Tibial nerve (tissue), 4 donors: ENCODE measurements around the gene LY6G6C. TPM values are rescaled to one million over a fixed set of nuclear protein-coding genes. Genes with fewer than 3 reads are reported as not detected.

Experiments
- DNase-seq, 2 donors: peaks; one replicate each; pipeline ENCODE4 v3.0.0-alpha.2; 2019; ENCODE audit warnings: low spot score in 2 of 2
- H3K27ac ChIP-seq, 4 donors: fragments of 200-600 bp; sonication (generic) in 3 of 4; one replicate each; pipeline ENCODE4 v1.5.1; 2017 to 2019; ENCODE audit warnings: mild to moderate bottlenecking in 1 of 4
- H3K27me3 ChIP-seq, 2 donors: fragments of 200-600 bp; sonication (generic) in 1 of 2; one replicate each; pipeline versions ENCODE4 v1.5.1 to v1.6.0; 2017 to 2019
- H3K36me3 ChIP-seq, 3 donors: fragments of 200-600 bp; sonication (generic); one replicate each; pipeline ENCODE4 v1.5.1; 2018 to 2019
- H3K4me1 ChIP-seq, 4 donors: fragments of 200-600 bp; sonication (generic) in 3 of 4; one replicate each; pipeline ENCODE4 v1.5.1; 2017 to 2019
- H3K4me3 ChIP-seq, 4 donors: fragments of 200-600 bp; sonication (generic) in 3 of 4; one replicate each; pipeline ENCODE4 v1.5.1; 2017 to 2019; ENCODE audit warnings: mild to moderate bottlenecking in 1 of 4, moderate library complexity in 1 of 4
- H3K9me3 ChIP-seq, 4 donors: fragments of 200-600 bp; sonication (generic) in 3 of 4; one replicate each; pipeline ENCODE4 v1.5.1; 2017 to 2019
- EP300 ChIP-seq, 2 donors: sonication (generic); formaldehyde crosslinking; IDR thresholded peaks; one replicate each; pipeline ENCODE4 v1.6.1; 2017; ENCODE audit warnings: antibody characterized with exemption in 2 of 2, mild to moderate bottlenecking in 1 of 2
- POLR2A ChIP-seq, 2 donors: fragments of 450-650 bp; IDR thresholded peaks; one replicate each; pipeline ENCODE4 v1.6.1; 2017; ENCODE audit warnings: antibody characterized with exemption in 2 of 2, mild to moderate bottlenecking in 2 of 2, moderate library complexity in 2 of 2
- WGBS, 2 donors: methylation state at CpG; one replicate each; pipeline ENCODE4 v1.1.5; 2018; 5-methylcytosine and 5-hydroxymethylcytosine counted together
- total RNA-seq, 4 donors: library from RNA; depleted of rRNA; stranded (reverse); fragments of >200 nt; gene quantifications; one replicate each; pipeline ENCODE4 v1.1.0, GENCODE V29; 2016
- TF ChIP-seq, protein P1 (sequence below), 5 experiments: fragments of 200-600 bp in 3 of 5; fragments of 450-650 bp in 2 of 5; sonication (generic) in 3 of 5; IDR thresholded peaks; one replicate each; pipeline ENCODE4 v1.5.1; 2016 to 2019; ENCODE audit warnings: antibody characterized with exemption in 5 of 5, mild to moderate bottlenecking in 3 of 5, moderate library complexity in 2 of 5

LY6G6C gene
- total RNA-seq, 4 donors from 2014 or later: not detected

DNA sequence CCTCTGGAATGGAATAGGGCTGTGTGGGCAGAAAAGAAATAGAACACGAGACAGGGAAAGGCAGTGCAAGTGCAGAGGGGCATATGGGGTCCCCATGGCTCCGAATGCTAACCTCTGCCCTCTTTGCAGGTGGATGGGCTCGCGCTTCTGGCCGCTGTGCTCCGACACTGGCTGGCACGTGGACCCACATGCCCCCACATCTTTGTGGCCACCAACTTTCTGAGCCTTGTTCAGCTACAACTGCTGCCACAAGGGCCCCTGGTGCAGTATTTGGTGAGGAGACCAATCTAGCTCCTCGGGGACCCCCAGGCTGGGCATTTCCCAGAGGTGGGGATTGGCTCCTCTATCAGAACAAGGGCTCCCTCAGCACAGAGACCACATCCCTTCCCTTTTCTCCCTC, 39.8 kb upstream of the LY6G6C start:
- TF ChIP-seq, protein P1, sequence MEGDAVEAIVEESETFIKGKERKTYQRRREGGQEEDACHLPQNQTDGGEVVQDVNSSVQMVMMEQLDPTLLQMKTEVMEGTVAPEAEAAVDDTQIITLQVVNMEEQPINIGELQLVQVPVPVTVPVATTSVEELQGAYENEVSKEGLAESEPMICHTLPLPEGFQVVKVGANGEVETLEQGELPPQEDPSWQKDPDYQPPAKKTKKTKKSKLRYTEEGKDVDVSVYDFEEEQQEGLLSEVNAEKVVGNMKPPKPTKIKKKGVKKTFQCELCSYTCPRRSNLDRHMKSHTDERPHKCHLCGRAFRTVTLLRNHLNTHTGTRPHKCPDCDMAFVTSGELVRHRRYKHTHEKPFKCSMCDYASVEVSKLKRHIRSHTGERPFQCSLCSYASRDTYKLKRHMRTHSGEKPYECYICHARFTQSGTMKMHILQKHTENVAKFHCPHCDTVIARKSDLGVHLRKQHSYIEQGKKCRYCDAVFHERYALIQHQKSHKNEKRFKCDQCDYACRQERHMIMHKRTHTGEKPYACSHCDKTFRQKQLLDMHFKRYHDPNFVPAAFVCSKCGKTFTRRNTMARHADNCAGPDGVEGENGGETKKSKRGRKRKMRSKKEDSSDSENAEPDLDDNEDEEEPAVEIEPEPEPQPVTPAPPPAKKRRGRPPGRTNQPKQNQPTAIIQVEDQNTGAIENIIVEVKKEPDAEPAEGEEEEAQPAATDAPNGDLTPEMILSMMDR (IDR thresholded peaks at IDR 0.05): no peak
- no peak for TF ChIP-seq EP300 (IDR thresholded peaks at IDR 0.05)
- Histone ChIP-seq H3K4me1 (peaks cover 0 to 16% (median 0%) of the 10 kb centered on the region in 4 donors), H3K27ac (no peak overlapping the region), H3K4me3 (no peak overlapping the region), H3K27me3 (no peaks in the 10 kb centered on the region), H3K36me3 (peaks cover 0 to 45% (median 0%) of the 10 kb centered on the region in 3 donors), H3K9me3 (no peaks in the 10 kb centered on the region)
- no peak for DNase-seq
- WGBS, 2 donors: 89 to 93% methylated on average over 8 of the region's 8 CpGs

DNA sequence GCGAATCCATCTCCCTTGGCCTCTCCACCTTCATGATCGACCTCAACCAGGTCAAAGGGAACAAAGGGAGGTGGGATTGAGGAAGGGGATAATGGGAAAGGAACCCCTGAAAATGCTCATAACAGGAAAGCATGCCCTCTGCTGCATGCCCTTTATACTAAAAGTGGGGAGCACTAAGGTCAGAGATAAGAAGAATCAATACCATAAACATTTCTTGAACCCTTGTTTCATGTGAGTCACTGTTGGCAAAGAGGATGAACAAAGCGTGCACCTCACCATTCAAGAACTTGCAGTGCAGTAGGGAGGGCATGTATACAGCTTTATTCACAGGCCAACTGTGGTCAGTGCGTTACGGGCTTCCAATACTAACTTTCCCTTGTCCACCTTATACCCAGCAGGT, 39.2 kb upstream of the LY6G6C start:
- no peak for DNase-seq
- Histone ChIP-seq H3K4me1 (peaks cover 0 to 11% (median 0%) of the 10 kb centered on the region in 4 donors), H3K27me3 (no peaks in the 10 kb centered on the region), H3K9me3 (no peaks in the 10 kb centered on the region), H3K4me3 (no peak overlapping the region), H3K36me3 (peaks cover 0 to 45% (median 0%) of the 10 kb centered on the region in 3 donors), H3K27ac (no peak overlapping the region)
- WGBS, 2 donors: 82 to 88% methylated on average over 5 of the region's 5 CpGs
- TF ChIP-seq, protein P1 (IDR thresholded peaks at IDR 0.05): no peak
- TF ChIP-seq EP300 (IDR thresholded peaks at IDR 0.05): no peak
- TF ChIP-seq POLR2A (IDR thresholded peaks at IDR 0.05): no peak

DNA sequence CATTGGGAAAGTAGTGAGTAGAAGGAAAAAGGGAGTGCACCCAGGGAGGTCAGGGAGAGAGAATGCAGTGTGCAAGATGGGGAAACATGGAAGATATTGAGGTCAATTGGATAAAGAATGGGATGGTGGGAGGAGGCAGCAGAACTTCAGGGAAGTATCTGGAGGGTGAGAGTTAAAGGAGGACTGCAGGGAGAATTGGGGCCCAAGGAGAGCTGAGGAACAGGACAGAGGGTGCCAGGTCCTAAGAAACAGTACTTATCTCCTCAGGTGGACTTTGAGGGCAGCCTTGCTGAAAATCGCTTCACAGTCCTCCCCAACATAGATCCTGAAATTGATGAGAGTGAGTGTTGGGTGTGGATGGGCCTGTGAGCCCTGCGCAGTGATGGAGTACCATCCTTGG, 36.7 kb upstream of the LY6G6C start:
- H3K27me3 ChIP-seq: no peaks in the 10 kb centered on the region
- peaks cover 0 to 45% (median 0%) of the 10 kb centered on the region in 3 donors for H3K36me3 ChIP-seq
- H3K9me3 ChIP-seq: no peaks in the 10 kb centered on the region
- H3K4me3 ChIP-seq: no peak overlapping the region
- whole genome bisulfite sequencing, 2 donors: 95 to 96% methylated on average over 2 of the region's 2 CpGs
- DNase-seq: no peak
- H3K4me1 ChIP-seq: peaks cover 0 to 6% (median 0%) of the 10 kb centered on the region in 4 donors
- no peak overlapping the region for H3K27ac ChIP-seq
- no peak for TF ChIP-seq EP300 (IDR thresholded peaks at IDR 0.05)
- TF ChIP-seq, protein P1 (IDR thresholded peaks at IDR 0.05): no peak
- TF ChIP-seq POLR2A (IDR thresholded peaks at IDR 0.05): no peak

DNA sequence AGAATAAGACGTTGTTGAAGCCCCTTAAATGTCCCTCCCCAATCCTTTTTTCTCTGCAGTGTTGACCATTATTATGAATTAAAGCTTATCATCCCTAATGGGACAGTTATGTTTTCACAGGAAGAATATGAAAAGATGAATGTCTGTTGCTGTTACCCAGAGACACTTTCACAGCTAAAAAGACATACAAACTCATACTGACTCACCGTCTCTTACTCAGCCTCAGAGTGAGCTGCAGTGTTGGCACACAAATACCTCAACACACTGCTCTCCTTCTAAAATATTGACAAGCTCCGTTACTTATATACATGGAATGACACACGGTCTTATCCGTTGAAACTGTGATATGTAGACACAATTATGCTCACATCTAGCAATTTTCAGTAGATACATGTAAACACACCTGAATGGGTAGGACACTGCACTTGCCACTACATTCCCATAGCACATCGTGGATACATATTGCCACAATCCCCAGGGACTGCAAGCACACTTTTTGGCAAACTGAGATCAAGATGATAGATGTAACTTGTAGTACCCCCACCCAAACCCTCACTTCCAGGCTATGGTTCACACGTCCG, 31.3 kb upstream of the LY6G6C start:
- TF ChIP-seq, protein P1 (IDR thresholded peaks at IDR 0.05): no peak
- Histone ChIP-seq H3K9me3 (no peaks in the 10 kb centered on the region), H3K4me3 (no peak overlapping the region), H3K36me3 (no peaks in the 10 kb centered on the region), H3K4me1 (no peaks in the 10 kb centered on the region), H3K27me3 (no peaks in the 10 kb centered on the region), H3K27ac (no peak overlapping the region)
- no peak for DNase-seq
- 59 to 70% methylated on average over 8 of the region's 8 CpGs for WGBS, 2 donors

DNA sequence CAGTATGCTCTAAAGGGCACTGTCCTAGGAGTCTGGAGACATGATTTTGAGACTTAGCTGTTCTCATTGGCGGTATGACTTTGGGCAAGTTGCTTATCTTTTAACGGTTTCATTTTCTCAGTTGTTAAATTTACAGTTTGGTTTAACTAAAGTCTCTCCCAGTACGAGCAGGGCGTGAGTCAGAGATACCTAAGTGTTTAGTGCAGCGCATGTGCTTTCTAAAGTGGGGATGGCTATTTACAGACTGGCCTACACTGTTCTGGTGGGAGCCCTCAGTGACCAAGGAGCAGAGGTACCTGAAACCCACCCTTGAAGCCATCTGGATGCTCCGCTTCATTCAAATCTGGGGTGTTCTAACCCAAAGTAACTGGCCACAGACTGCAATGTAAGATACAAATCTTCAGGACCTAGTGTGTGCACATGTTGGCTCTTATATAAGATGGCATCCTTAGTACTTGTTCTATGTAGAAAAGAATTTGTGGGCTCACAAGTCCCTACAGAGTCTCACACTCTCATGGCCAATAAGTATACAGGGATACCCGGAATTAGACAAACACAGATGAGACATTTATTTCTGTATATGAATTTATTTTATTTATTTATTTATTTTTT, 29.0 kb upstream of the LY6G6C start:
- Histone ChIP-seq H3K36me3 (peaks cover 0 to 15% (median 0%) of the 10 kb centered on the region in 3 donors), H3K27me3 (no peaks in the 10 kb centered on the region), H3K27ac (no peak overlapping the region), H3K9me3 (no peaks in the 10 kb centered on the region), H3K4me3 (no peak overlapping the region), H3K4me1 (no peaks in the 10 kb centered on the region)
- DNase-seq: no peak
- WGBS, 2 donors: 92 to 97% methylated on average over 7 of the region's 7 CpGs
- TF ChIP-seq EP300 (IDR thresholded peaks at IDR 0.05) (no peak), POLR2A (IDR thresholded peaks at IDR 0.05) (no peak)
- TF ChIP-seq, protein P1 (IDR thresholded peaks at IDR 0.05): no peak
